HepG2 (cell line): Measurements from ENCODE around the gene FBXO41. TPM values are rescaled to one million over a fixed set of nuclear protein-coding genes. Genes with fewer than 3 reads are reported as not detected.

Source experiments
- ATAC-seq: fragments of 200-7000 bp; cut with Tn5 transposase; 3 replicates; pipeline ENCODE4 v1.9.1; 2020; ENCODE audit warnings: mild to moderate bottlenecking, moderate library complexity
- BruUV-seq: library from RNA; stranded (reverse); fragments of 400-500 nt; replicated peaks from 2 replicates; lab custom pipeline; 2021; lab: Mats Ljungman, UMichigan
- CTCF ChIA-PET: fragments of 300-600 bp; formaldehyde crosslinking; extraction: SDS; loops from one replicate; lab custom pipeline; 2021; ENCODE audit warnings: low total read pairs, inconsistent platforms, low intra/inter-chr PET ratio; lab: Yijun Ruan, JAX
- POLR2A ChIA-PET: fragments of 350-600 bp; sonication (Branson Sonifier 250); formaldehyde crosslinking; loops from one replicate; lab custom pipeline; 2020; ENCODE audit warnings: antibody characterized with exemption, inconsistent platforms; lab: Yijun Ruan, JAX
- DNase-seq: peaks from one replicate; pipeline ENCODE4 v3.0.0-alpha.2; 2015; ENCODE audit warnings: low spot score
- FAIRE-seq: peaks from 3 replicates; lab custom pipeline; 2011; peaks lifted over from hg19 to GRCh38; lab: Jason Lieb, UNC
- H2AFZ ChIP-seq: one replicate; pipeline ENCODE4 v1.6.1; 2011; ENCODE audit warnings: low read length, inconsistent platforms
- H3K27ac ChIP-seq: fragments of 300-600 bp; 3 replicates; pipeline ENCODE4 v1.8.0; 2011; ENCODE audit warnings: mixed run types, mild to moderate bottlenecking, mixed read lengths, low read length, inconsistent platforms; ENCODE audit not compliant: insufficient read depth; ENCODE audit errors: extremely low read length
- H3K27me3 ChIP-seq, 2 experiments: fragments of 200-600 bp in 1 of 2; 2 replicates in 1 of 2; 3 replicates in 1 of 2; pipeline versions ENCODE4 v1.6.0 to v1.8.0; 2011; ENCODE audit warnings: low read length in 2 of 2, mild to moderate bottlenecking in 2 of 2, moderate library complexity in 2 of 2, inconsistent platforms in 1 of 2; ENCODE audit not compliant: insufficient read depth in 2 of 2, control insufficient read depth in 1 of 2
- H3K36me3 ChIP-seq, 2 experiments: fragments of 200-600 bp in 1 of 2; replicated peaks in 1 of 2; 2 replicates in 1 of 2; 3 replicates in 1 of 2; pipeline versions ENCODE4 v1.5.1 to v1.8.0; 2011; ENCODE audit warnings: low read length in 2 of 2, inconsistent platforms in 1 of 2; ENCODE audit not compliant: insufficient read depth in 2 of 2, control insufficient read depth in 1 of 2
- H3K4me1 ChIP-seq: 2 replicates; pipeline ENCODE4 v1.5.1; 2012; ENCODE audit warnings: low read length, inconsistent platforms; ENCODE audit not compliant: insufficient read depth
- H3K4me2 ChIP-seq: 2 replicates; pipeline ENCODE4 v1.6.0; 2011; ENCODE audit warnings: low read depth, low read length, inconsistent platforms
- H3K4me3 ChIP-seq, 3 experiments: fragments of 200-600 bp in 1 of 3; sonication (generic), shearing (Covaris generic) in 1 of 3; replicated peaks in 1 of 3; 2 replicates each; pipeline ENCODE4 v1.5.1; 2011 to 2016; ENCODE audit warnings: low read length in 3 of 3, inconsistent platforms in 2 of 3, low read depth in 2 of 3, mild to moderate bottlenecking in 2 of 3, control low read depth in 1 of 3, mixed read lengths in 1 of 3; ENCODE audit not compliant: insufficient read depth in 1 of 3
- H3K79me2 ChIP-seq: one replicate; pipeline ENCODE4 v1.6.1; 2011; ENCODE audit warnings: low read length, inconsistent platforms; ENCODE audit not compliant: insufficient read depth
- H3K9ac ChIP-seq: 2 replicates; pipeline ENCODE4 v1.6.0; 2011; ENCODE audit warnings: mild to moderate bottlenecking, low read depth, low read length, inconsistent platforms; ENCODE audit not compliant: insufficient read depth
- H3K9me3 ChIP-seq: 2 replicates; pipeline ENCODE4 v1.5.1; 2012; ENCODE audit warnings: mild to moderate bottlenecking, low read length
- H4K20me1 ChIP-seq: 2 replicates; pipeline ENCODE4 v1.6.0; 2011; ENCODE audit warnings: inconsistent platforms, mild to moderate bottlenecking, low read length, moderate library complexity; ENCODE audit not compliant: insufficient read depth
- ARID5B ChIP-seq: IDR thresholded peaks from 2 replicates; pipeline ENCODE4 v1.4.0; 2020; ENCODE audit warnings: mild to moderate bottlenecking, missing genetic modification reagents
- EP300 ChIP-seq, 3 experiments: sonication (generic) in 1 of 3; formaldehyde crosslinking in 1 of 3; IDR thresholded peaks; 2 replicates each; pipeline versions ENCODE4 v1.5.1 to v1.6.1; 2011 to 2020; ENCODE audit warnings: low read depth in 2 of 3, low read length in 2 of 3, borderline replicate concordance in 1 of 3, improper control_type of control experiment in 1 of 3, mild to moderate bottlenecking in 1 of 3, missing genetic modification reagents in 1 of 3, moderate library complexity in 1 of 3
- FOXA3 ChIP-seq: IDR thresholded peaks from 2 replicates; pipeline ENCODE4 v1.6.1; 2016; ENCODE audit warnings: missing genetic modification reagents, missing compliant biosample characterization
- HNF4A ChIP-seq: sonication (generic); formaldehyde crosslinking; IDR thresholded peaks from 2 replicates; pipeline ENCODE4 v1.4.0; 2020; ENCODE audit warnings: missing genetic modification reagents
- MEF2D ChIP-seq: sonication (generic); formaldehyde crosslinking; IDR thresholded peaks from 2 replicates; pipeline ENCODE4 v1.5.1; 2020; ENCODE audit warnings: mild to moderate bottlenecking, missing genetic modification reagents
- MZF1 ChIP-seq: sonication (generic); formaldehyde crosslinking; IDR thresholded peaks from 2 replicates; pipeline ENCODE4 v1.8.1; 2023; ENCODE audit warnings: mild to moderate bottlenecking, missing genetic modification reagents, borderline replicate concordance
- NFRKB ChIP-seq: fragments of 450-650 bp; IDR thresholded peaks from 2 replicates; pipeline ENCODE4 v1.6.1; 2017
- PPARG ChIP-seq: conservative IDR thresholded peaks from 2 replicates; pipeline ENCODE4 v1.6.1; 2016; ENCODE audit warnings: missing biosample characterization, missing genetic modification reagents
- SALL1 ChIP-seq: sonication (generic); formaldehyde crosslinking; IDR thresholded peaks from 2 replicates; pipeline ENCODE4 v1.8.0; 2022; ENCODE audit warnings: mild to moderate bottlenecking, missing genetic modification reagents
- SOX13 ChIP-seq, 3 experiments: fragments of 450-650 bp in 1 of 3; sonication (generic) in 1 of 3; formaldehyde crosslinking in 1 of 3; IDR thresholded peaks in 2 of 3; conservative IDR thresholded peaks in 1 of 3; 2 replicates each; pipeline versions ENCODE4 v1.5.0 to v1.6.1; 2016 to 2020; ENCODE audit warnings: antibody characterized with exemption in 1 of 3, mild to moderate bottlenecking in 1 of 3, missing compliant biosample characterization in 1 of 3, missing genetic modification reagents in 1 of 3, moderate library complexity in 1 of 3
- SOX5 ChIP-seq: IDR thresholded peaks from 2 replicates; pipeline ENCODE4 v1.6.1; 2016; ENCODE audit warnings: borderline replicate concordance
- SOX6 ChIP-seq, 2 experiments: fragments of 450-650 bp in 1 of 2; sonication (generic) in 1 of 2; formaldehyde crosslinking in 1 of 2; IDR thresholded peaks; 2 replicates each; pipeline versions ENCODE4 v1.4.0 to v1.6.1; 2017 to 2020; ENCODE audit warnings: antibody characterized with exemption in 1 of 2, mild to moderate bottlenecking in 1 of 2, missing genetic modification reagents in 1 of 2
- ZBTB7B ChIP-seq: sonication (generic); formaldehyde crosslinking; IDR thresholded peaks from 2 replicates; pipeline ENCODE4 v1.4.0; 2020; ENCODE audit warnings: missing genetic modification reagents
- ZNF503 ChIP-seq: sonication (generic); formaldehyde crosslinking; IDR thresholded peaks from 2 replicates; pipeline ENCODE4 v1.4.0; 2020; ENCODE audit warnings: missing genetic modification reagents
- ZNF644 ChIP-seq: IDR thresholded peaks from 2 replicates; pipeline ENCODE4 v1.6.1; 2016; ENCODE audit warnings: low read depth
- ZSCAN20 ChIP-seq: sonication (generic); formaldehyde crosslinking; IDR thresholded peaks from 2 replicates; pipeline ENCODE4 v1.4.0; 2020; ENCODE audit warnings: missing genetic modification reagents, mild to moderate bottlenecking, borderline replicate concordance
- in situ Hi-C: cut with HindIII; loops from 2 replicates; pipeline ENCODE4 v1.10.0; 2017; ENCODE audit warnings: low pct_unique_long_range_greater_than_20kb; ENCODE audit not compliant: extremely low pct_ligation_motif_present
- intact Hi-C: fragments of 100-400 bp; cut with micrococcal nuclease; formaldehyde crosslinking; loops from one replicate; pipeline ENCODE4 v1.10.0; 2022; ENCODE audit not compliant: unreplicated experiment
- polyA plus RNA-seq, 8 experiments: library from polyadenylated mRNA; depleted of rRNA in 3 of 8; stranded (reverse) in 7 of 8; unstranded in 1 of 8; fragments of >200 nt; fragmentation: Illumina TruSeq in 4 of 8; extraction: Trizol in 4 of 8; gene quantifications; 2 replicates each; pipeline versions ENCODE4 v1.2.1 to v1.2.3, GENCODE V29; 2011 to 2016; ENCODE audit warnings: low read depth in 4 of 8, missing spikeins in 1 of 8, mixed read lengths in 1 of 8; ENCODE audit not compliant: insufficient read depth in 1 of 8
- total RNA-seq, 5 experiments: library from RNA; depleted of rRNA; stranded (reverse); fragments of >200 nt; fragmentation: Illumina TruSeq; extraction: Trizol; gene quantifications; 2 replicates each; pipeline ENCODE4 v1.2.3, GENCODE V29; 2016; ENCODE audit warnings: low read depth in 1 of 5

Gene FBXO41
- total and polyA plus RNA-seq, 2 of the 13 experiments (the other 11 are each of a cell fraction or from before 2014, with no cell fraction given), result 4.2 to 10.3 TPM

- Histone ChIP-seq H3K9me3 (peaks cover 7% of the 10 kb centered on the region), H4K20me1 (no peaks in the 10 kb centered on the region), H3K79me2 (no peaks in the 10 kb centered on the region), H3K9ac (no peak overlapping the region), H2AFZ (no peak overlapping the region), H3K27ac (no peak overlapping the region), H3K4me1 (peaks cover 17% of the 10 kb centered on the region), H3K4me2 (0 out of 2 replicates have a peak overlapping the region, but pooled peaks have one; percentile 4), H3K36me3 (no peaks in the 10 kb centered on the region), H3K4me3 (no peak overlapping the region), H3K27me3 (no peaks in the 10 kb centered on the region)
- ChIA-PET CTCF (no interaction called here), POLR2A (interaction anchor here (1.1 kb wide), 1 partner anchor 52 kb away, joined by 3 read pairs; the partner anchor contains the start of gene ALMS1)
- FAIRE-seq, result no peak
- no TSS peak for BruUV-seq
- intact Hi-C loops, result no loop called here
- in situ Hi-C loops, result no loop called here
- ATAC-seq, result peak; percentile 88
- DNase-seq, result peak; percentile 50
- no peak for TF ChIP-seq NFRKB
- no peak for TF ChIP-seq SOX6 (IDR thresholded peaks at IDR 0.05)
- TF ChIP-seq SOX6 (CRISPR knock-in tag; IDR thresholded peaks at IDR 0.05), result peak; percentile 87
- TF ChIP-seq SOX13 (IDR thresholded peaks at IDR 0.05), result 0 out of 2 replicates have a peak, but pooled peaks have one; percentile 40
- peak in 1 of 2 experiments; percentile 94; a peak in 2 of 4 replicates for TF ChIP-seq SOX13 (CRISPR knock-in tag; conservative IDR thresholded peaks at IDR 0.05 in 1 of 2, IDR thresholded peaks at IDR 0.05 in 1 of 2)
- TF ChIP-seq FOXA3, result peak; percentile 22; the same call in 1 of the 2 replicates
- no peak for TF ChIP-seq MZF1
- peak; percentile 69 for TF ChIP-seq ZNF644 (CRISPR knock-in tag)
- 0 out of 2 replicates have a peak, but pooled peaks have one; percentile 20 for TF ChIP-seq ZBTB7B
- 0 out of 2 replicates have a peak, but pooled peaks have one; percentile 34 for TF ChIP-seq PPARG (CRISPR knock-in tag)
- TF ChIP-seq HNF4A, result peak; percentile 53; the same call in 1 of the 2 replicates
- no peak for TF ChIP-seq MEF2D
- no peak for TF ChIP-seq ZNF503 (CRISPR knock-in tag)
- peak in 1 of 2 experiments; percentile 14; a peak in 1 of 4 replicates for TF ChIP-seq EP300 (IDR thresholded peaks at IDR 0.05; ENCODE audit: low read depth in 2 of 2, low read length in 2 of 2)
- TF ChIP-seq EP300 (CRISPR knock-in tag; IDR thresholded peaks at IDR 0.05; ENCODE audit: borderline replicate concordance), result no peak
- TF ChIP-seq SOX5 (CRISPR knock-in tag), result peak; percentile 74
- TF ChIP-seq ZSCAN20 (CRISPR knock-in tag), result no peak
- TF ChIP-seq SALL1, result peak; percentile 37; the same call in 1 of the 2 replicates
- TF ChIP-seq ARID5B (CRISPR knock-in tag), result peak; percentile 51; the same call in 1 of the 2 replicates
These were observed 49.3 kb upstream of the FBXO41 start for GRCh38 chr2:73333564-73333963.
